Measurements from ENCODE around the gene SEMA6A.

GRCh38 chr5:116621599-116621998 is 47.0 kb upstream of the SEMA6A start:
- TF ChIP-seq POLR2A (IDR thresholded peaks at IDR 0.05; ENCODE audit: low read length) (no peak), GATA1 (IDR thresholded peaks at IDR 0.05; ENCODE audit: low read depth, low read length) (no peak)
